Bone marrow (tissue), 2 donors: Measurements from ENCODE around the gene BACH2.
"Not testable (repeated sequence)": the region's sequence is repeated elsewhere in the genome, so short reads cannot be mapped to it uniquely, and the experiment has no call there.

Experiments used
- DNase-seq, 2 donors: peaks; one replicate each; lab custom pipeline; 2025; lab: John Stamatoyannopoulos, UW

Gene BACH2

DNA sequence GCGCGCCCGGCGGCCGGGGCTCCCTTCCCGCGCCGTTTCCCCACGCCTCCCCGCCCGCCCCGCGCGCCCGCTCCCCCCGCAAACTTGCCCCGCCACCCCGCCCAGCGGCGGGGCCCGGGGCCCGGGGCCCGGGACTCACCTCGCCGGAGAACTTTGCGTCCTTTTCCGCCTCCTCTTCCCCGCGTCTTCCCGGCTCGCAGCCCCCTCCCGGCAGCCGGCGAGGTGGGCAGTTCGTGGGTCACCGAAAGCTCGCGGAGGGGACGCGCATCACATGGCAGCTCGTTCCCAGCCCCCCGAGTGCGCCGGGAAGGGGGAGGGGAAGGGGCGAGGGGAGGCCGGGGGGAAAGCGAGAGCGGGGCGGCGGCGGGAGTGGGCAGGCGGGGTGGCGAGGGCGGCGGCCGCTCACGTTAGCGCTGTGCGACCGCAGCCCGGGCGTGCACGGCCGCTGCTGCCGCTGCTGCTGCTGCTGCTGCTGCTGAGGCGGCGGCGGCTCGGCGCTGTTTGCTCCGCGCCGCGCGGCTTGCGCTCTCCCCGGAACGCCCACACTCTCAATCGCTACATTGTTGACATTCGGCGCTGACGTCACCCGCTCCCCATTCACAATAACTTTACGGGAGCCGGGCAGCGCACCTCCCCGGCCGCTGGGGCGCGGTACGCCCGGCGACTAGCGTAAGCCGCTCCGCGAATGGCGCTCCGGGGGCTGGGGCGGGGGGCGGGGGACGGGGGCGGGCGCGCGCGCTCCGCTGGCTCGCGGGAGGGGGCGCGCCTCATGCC, at the start of gene BACH2:
Gene BACH2, minus strand, starts transcription at position 503 of the 774 bp plus-strand sequence. CDS start 287,999 bp downstream, outside the sequence.
- peak; percentile 7 to 67 for DNase-seq

DNA sequence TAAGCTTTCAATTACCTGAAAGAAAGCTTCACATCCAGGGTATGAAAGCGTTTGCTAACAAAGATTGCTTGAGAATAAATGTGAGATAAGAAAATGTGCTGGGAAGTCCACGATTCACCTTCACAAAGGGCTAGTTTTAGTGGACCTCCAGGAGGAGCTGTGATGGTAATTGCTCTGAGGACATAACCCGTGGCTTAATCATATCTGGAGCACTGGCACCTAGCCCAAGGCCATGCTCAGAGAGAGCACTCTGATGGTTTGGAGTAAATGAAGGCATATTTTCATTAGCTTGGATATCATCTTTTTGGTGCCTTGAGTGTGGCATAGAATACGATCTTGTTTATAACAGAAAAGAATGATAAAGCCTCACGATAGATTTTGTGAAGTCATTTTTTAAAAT, 46.9 kb upstream of the BACH2 start:
- no peak for DNase-seq

DNA sequence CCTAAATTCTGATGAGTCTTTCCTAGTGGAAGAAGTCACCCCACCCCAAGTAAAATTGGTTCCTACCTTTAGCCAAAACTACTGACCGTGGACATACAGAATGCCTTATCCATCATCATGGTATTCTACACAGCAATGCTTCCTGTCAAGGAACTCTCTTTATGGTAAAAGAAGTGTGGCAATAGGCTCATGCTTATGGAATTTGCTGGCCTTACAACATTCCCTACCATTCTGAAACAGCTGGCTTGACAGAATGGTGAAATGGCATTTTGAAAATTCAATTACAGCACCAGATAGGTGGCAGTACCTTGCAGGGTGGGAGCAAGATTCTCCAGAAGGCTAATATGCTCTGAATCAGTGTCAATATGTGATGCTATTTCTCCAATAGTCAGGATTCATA, 41.8 kb upstream of the BACH2 start:
- no peak for DNase-seq

DNA sequence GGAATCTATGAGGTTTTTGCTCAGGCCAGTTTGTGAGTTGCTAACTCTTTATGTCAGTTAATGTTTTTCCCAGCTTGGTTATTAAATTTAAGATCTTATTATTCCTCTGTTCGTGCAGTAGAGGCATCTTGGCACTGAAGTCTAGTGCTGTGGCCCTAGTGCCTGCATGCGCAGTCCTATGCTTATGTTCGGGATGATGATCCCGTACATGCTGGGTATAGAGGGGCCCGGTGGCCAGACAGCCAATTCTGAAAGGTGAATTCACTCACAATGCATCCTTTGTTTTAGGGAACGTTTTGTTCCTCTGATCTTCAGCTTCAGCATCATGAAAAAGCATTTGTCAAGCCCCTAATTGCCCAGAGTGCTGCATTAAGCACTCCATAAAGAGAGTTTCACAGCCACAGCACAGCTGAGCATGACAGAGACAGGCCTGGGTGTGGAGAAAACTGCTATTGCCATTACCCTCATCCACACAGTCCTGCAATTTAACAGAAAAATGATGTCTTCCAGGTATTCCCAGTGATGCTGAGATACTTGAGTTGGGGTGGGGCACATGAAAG, 39.8 kb upstream of the BACH2 start:
- DNase-seq, result no peak

DNA sequence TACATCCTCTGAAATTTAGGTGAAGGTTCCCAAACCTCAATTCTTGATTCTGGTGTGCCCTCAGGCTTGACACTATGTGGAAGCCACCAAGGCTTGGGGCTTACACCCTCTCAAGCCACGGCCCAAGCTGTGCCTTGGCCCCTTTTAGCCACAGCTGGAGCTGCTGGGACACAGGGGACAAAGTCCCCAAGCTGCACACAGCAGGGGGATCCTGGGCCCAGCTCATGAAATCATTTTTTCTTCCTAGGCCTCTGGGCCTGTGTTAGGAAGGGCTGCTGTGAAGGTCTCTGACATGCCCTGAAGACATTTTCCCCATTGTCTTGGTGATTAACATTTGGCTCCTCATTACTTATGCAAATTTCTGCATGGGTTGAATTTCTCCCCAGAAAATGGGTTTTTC, 37.3 kb upstream of the BACH2 start:
- no peak for DNase-seq

DNA sequence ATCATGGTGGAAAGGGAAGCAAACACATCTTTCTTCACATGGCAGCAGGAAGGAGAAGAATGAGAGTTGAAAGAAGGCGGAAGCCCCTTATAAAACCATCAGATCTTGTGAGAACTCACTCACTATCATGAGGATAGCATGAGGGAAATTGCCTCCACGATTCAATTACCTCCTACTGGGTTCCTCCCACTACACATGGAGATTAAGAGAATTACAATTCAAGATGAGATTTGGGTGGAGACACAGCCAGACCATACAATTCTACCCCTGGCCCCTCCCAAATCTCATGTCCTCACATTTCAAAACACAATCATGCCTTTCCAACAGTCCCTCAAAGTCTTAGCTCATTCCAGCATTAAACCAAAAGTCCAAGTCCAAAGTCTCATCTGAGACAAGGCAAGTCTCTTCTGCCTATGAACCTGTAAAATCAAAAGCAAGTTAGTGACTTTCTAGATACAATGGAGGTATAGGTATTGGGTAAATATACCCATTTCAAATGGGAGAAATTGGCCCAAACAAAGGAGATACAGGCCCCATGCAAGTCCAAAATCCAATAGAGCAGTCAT, 36.4 kb upstream of the BACH2 start:
- not testable (repeated sequence) for DNase-seq

DNA sequence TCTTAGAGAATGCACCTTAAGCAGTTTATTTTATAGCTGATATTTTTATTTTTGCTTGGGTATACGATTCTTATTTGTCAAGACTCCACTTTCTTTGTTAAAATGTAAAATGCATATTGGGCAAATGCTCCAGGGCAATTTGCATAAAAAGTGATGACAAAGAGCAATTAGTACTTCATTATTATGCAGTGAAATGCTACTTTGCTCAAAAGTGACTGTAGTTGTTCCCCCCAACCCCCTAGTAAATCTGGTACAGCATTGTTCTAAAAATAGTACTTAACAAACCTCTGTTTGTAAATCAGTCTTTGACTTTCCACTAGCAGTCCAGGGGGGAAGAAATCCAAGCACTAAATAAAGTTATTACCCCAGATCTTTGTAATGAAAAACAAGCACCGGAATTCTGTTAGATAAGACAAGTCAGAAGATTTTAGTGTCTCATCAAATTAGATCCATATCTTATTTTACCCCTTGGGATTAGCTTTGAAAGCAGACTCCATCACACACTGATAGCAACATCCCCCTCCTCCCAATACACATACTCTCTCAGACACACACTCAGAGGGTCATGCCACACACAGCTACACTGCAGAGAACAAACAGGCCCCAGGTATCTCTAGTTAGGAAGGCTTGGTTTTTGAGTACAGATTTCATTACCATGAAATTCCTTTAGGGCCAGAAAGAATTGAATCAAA, 32.9 kb upstream of the BACH2 start:
- no peak for DNase-seq

DNA sequence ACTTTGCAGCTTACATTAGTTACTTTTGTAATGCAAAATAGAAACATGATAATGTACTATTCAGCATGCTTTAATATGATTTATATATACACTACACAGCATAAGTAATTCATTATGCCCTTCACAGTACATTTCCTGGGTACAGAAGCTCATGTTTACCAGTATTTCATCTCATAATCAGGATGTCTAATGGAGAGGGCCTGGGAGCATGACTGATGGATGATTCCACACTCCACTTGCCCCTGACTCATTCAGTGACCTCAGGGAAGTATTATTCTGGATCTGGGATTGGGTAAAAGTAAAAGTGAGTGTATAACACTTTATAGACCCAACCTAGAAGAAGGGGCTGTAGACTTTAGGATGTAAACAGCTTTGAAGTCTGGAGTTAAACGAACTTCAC, 31.4 kb upstream of the BACH2 start:
- no peak for DNase-seq

DNA sequence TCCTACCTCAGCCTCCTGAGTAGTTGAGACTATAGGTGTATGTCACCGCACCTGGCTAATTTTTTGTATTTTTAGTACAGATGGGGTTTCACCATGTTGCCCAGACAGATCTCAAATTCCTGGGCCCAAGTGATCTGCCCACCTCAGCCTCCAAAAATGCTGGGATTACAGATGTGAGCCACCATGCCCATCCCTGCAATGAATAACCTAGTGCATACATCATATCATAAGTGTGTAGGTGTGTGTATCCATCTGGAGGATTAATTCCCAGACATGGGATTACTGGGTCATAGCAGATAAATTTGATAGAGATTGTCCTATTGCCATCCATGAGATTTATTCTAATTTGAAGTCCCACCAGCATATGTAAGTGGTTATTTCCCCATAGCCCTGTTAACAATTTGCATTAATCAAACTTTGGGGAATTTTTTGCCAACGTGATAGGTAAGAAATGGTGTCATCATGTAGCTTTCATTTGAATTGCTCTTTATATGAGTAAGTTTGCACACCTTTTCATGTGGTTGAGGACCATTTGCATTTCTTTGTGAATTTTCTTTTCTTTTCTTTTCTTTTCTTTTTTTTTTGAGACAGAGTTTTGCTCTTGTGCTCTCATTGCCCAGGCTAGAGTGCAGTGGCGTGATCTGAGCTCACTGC, 29.9 kb upstream of the BACH2 start:
- DNase-seq, result no peak

DNA sequence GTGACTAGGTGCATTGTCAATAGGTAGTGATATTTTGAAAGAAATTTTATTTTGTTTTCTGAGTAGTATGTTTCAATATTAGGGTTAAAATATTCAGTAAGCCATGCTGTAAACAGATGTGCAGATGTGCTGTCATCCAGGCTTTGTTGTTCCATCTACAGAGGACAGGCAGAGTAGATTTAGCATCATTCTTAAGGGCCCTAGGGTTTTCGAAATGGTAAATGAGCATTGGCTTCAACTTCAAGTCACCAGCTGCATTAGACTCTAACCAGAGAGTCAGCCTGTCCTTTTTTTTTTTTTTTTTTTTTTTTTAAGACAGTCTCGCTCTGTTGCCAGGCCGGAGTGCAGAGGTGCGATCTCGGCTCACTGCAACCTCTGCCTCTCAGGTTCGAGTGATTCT, 27.1 kb upstream of the BACH2 start:
- no peak for DNase-seq

DNA sequence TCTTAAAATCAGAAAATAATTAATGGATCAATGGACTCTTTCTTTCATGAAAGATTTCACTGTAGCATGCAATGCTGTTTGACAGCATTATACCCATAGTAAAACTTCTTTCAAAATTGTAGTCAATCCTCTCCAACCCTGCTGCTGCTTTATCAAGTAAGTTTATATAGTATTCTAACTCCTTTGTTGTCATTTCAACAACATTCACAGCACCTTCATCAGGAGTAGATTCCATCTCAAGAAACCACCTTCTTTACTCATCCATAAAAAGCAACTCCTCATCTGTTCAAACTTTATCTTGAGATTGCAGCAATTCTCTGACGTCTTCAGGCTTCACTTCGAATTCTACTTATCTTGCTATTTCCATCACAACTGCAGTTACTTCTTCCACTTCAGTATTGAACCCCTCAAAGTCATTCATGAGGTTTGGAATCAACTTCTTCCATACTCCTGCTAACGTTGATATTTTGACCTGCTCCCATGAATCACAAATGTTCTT, 26.4 kb upstream of the BACH2 start:
- DNase-seq, result no peak

DNA sequence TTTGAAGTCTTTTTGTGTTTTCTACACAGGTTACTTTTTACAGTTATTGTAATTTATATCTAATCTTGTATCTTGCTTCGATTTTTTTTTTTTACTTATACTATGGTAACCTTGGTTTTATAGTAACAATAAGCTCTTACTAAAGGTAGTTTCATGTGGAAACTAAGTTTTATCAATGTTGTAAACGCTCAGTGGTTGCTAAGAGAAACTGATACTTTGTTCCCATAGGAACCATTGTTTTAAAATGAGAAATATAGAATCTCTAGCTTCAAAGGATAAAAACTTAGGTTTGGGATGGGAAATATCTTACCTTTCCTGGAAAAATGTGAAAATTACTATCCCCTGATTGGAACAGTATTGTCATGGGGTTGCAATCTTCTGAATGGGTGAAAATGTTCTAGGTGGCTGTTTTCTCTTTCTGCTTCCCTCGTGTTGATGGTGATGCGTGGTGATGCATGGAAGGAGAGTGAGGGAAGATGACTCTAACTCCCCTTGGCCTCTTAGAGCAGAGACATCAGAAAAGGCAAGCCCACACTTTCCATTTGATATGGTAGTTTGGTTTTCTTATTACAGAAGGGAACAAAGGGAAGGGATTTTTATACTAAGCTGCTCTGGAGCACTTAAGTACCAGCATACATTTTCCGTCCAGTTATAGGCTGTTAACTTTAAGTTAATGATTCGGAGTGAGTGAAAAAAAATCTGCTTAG, 23.5 kb upstream of the BACH2 start:
- DNase-seq, result no peak

DNA sequence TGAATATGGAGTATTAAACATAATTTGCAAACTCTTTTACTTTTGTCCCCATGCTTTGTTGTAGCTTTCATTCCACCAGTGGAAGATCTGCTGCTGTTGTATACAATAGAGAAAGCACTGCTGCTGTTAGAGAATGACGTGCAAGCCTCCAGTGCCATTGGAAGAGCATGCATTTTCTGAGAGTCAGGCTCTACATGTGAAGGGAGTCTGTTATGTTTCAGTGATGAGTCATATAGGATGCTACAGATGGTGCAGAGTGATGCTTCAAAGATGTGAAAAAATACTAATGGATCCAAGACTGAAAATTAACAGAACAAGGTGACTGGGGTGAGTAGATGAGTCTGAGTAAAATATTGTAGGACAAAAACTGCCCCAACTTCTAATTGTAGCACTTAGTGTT, 22.4 kb upstream of the BACH2 start:
- no peak for DNase-seq

DNA sequence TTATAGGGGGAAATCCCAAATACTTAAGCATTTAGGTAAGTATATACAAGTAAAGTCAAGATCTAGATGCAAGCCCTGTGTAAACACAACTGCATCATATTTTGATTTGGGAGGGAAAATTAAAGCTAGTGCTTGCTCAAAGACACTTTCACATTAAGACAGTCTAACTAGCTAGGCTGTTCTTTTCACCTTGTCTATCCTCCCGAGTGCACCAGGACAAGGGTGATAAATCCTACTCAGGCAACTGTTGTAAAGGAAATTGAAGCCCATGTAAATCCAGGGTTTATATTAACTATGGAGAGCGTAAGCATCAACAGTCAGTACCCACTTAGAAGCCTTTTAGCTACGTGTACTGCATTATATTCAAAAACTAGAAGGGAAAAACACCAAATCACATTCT, 19.3 kb upstream of the BACH2 start:
- DNase-seq, result no peak

DNA sequence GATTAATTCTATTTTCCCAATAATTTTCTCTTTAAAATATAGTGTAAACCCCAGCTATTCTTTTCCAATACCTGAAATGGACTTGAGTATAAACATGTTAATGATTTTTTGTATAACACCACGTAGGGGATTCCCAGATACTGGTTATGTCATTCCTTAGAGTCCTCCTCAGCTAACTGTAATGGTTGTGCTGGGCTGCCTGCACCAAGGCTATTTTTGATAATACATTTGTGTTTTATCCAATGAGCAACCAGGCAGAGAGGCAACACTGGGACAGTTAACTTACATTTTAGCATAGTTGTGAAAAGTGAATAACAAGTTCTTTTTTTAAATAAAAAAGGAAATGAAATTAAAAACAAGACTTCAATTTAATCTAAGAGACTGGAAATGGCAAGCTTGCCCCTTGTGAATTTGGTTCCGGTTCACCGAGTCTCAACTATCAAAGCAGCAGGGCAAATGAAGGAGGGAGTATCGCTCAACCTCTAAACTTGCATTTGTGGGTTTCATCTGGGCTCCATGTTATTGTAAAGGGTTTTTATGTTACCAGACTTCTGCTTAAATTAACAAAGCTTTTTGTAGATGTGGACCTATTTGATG, 18.8 kb upstream of the BACH2 start:
- no peak for DNase-seq

DNA sequence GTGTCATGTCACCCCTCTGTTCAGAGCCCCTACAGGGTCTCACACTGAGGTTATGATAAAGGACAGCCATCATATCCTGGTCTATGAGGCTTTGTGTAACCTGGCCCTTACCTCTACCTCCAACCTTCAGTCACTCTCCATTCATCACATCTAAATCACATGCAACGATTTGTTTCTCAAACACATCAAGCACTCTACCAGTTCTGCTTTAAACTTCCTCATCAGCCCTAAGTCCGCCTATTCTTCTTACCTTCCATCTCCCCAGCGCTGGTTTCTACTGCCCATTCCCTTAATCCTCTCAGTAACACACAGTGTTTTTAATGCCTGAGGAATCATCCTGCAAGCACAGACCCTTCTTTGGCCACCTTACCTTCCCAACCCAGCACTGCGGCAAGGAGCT, 17.9 kb upstream of the BACH2 start:
- DNase-seq, result no peak

DNA sequence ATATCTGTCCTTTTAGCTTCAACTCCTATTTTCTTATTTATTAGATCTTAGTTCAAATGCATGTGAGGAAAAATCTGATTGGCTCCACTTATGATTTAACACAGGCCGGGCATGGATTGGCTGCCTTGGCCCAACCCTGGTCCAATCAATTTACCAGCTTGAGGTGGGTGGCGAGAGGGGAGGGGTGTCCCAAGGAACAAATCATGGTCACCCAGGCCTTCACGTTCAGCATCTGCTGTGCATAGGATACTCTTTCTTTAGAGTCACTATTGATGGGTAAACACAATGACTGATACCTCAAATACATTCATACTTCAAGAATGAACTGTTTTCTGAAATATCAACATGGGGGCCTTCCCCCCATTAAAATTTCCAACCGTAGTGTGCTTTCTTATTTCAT, 14.9 kb upstream of the BACH2 start:
- DNase-seq, result no peak

DNA sequence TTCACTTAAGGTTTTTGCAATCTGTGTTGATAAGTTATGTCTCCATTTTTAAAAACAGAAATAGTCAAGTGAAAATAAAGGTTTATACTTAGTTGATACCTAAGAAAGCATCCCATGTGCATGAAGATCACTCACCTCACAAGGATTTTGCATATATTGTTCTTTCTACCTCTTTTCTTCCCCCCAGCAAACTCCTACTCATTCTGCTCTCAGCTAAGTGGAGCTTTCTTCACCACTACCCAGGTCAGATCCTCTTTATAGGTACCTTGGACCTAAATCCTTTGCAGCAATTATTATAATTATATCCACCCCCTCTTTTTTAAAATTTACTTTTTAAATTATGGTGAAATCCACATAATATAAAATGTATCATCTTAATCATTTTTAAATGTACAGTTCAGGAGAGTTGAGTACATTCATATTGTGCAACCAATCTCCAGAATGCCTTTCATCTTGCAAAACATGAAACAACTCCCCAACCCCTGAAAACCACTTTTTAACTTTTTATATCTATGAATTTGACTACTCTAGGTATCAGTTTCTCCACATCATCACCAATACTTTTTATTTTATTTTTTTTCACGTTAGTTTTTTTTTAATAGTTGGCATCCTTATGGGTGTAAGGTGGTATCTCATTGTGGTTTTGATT, 9.3 kb upstream of the BACH2 start:
- no peak for DNase-seq

DNA sequence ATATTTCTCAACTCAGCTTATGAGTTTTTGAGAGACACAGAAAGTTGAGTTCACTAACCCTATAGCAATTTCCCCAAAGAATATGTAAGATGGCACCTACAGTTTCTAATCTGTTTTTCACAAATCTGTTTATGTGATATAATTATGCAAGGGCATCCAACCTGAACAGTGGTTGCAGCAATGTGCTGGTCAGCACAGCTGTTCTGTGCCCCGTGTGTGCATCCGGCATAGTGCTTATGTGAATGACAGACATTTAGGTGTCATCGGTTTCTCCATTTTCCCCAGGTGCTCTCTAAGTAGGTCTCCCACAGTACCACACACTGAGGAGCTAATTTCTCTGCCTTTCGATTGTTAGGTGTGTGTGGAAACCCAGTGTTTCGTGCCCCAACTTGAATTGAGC, 7.7 kb upstream of the BACH2 start:
- DNase-seq, result no peak

DNA sequence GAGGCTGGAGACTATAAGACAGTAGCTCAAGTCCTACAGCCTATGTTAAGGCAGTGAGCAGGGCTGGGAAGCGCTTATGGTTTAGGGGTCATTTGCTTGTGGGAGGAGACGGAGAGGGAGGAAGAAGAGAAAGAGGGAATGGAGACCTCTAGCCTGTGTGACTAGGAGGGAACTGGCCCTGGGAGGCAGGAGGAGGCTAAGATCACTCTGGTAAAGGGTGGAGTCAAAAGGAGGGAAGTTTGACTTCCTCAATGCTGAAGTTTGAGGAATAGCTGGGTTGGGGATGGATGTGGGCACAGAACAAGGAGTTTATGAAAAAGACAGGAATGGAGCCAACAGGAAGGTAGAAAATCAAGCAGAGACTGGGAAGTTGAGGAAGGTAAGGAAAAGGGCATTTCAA, 6.4 kb upstream of the BACH2 start:
- DNase-seq, result no peak

DNA sequence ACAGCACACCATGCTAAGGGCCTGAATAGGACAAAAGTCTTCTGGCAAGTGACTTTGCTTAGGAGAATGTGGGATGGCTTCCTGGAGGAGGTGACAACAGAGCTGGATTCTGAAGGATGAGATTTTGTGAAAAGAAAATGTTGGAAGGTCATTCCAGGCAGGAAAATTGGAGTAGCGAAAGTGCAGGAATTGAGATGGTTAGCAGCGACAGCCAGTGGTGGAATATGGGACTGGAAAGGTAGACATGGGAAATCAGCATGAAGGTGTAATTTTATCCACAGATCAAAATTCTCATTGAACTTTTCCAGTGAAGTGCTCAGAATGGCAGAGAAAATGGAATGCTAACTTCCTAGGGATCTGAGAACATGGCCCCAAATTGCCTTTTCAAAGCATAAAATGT, 5.7 kb upstream of the BACH2 start:
- DNase-seq, result no peak
